Measurements from ENCODE around the gene ZNF586.
"Not testable (repeated sequence)": the region's sequence is repeated elsewhere in the genome, so short reads cannot be mapped to it uniquely, and the experiment has no call there.

Gene ZNF586

DNA sequence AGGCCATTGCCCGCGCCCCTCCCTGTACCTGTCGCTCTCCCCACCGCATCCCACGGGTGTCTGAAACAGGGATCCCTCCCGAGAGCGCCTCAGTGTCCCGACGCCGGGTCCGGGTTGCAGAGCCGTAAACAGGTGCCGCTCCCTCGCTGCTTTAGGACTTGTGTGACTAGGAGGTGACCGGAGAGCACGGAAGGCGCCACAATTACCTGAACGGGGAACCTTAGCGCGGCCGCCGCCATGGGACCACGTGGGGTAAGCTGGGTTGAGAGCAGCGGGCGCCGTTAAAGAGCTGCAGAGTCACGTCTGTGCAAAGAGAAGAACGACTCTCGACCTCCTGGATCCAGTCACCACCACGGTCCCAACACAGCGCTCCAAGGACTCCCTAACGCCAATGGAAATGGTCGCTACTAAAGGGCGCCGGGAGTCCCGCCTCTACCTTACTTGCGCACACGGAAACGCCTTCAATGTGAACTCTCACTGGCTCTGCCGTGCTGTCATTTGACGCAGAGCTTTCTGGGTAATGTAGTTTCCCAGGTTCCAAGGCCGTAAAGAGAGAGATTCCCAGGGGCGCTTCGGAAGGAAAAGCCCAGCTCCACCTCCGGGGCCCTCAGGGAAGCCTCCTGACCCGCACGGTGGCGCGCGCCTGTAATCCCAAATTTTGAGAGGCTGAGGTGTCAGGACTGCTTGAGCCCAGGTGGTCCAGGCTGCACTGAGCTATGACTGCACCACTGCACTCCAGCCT lies 45.2 kb downstream of the ZNF586 start, which contains the start of gene ZNF552:
Gene ZNF552, minus strand, starts transcription at position 409 of the 742 bp plus-strand sequence. Its CDS starts 170 bp downstream, at position 239.
- H3K27me3 ChIP-seq (ENCODE audit: control insufficient read depth, insufficient read depth, low read length) = no peaks in the 10 kb centered on the region
- peak within 1 kb of the TSS; percentile 64; the same call in 1 of the 2 replicates for H3K27ac ChIP-seq (ENCODE audit: low read depth, low read length)
- peak within 1 kb of the TSS; percentile 96 for H3K4me3 ChIP-seq (ENCODE audit: low read depth, low read length)
- H3K9ac ChIP-seq (ENCODE audit: low read length) = peak within 1 kb of the TSS; percentile 98
- H3K36me3 ChIP-seq (ENCODE audit: control insufficient read depth, insufficient read depth, low read length) = peaks cover 25% of the 10 kb centered on the region
- H3K9me3 ChIP-seq (ENCODE audit: control insufficient read depth, insufficient read depth, low read depth, low read length) = no peaks in the 10 kb centered on the region
- peaks cover 20% of the 10 kb centered on the region for H3K4me1 ChIP-seq (ENCODE audit: control insufficient read depth, insufficient read depth, low read length)

- Histone ChIP-seq H3K4me3 (ENCODE audit: low read depth, low read length) (peak overlapping the region; percentile 96; the same call in 1 of the 2 replicates), H3K27me3 (ENCODE audit: control insufficient read depth, insufficient read depth, low read length) (no peaks in the 10 kb centered on the region), H3K9me3 (ENCODE audit: control insufficient read depth, insufficient read depth, low read depth, low read length) (no peaks in the 10 kb centered on the region), H3K4me1 (ENCODE audit: control insufficient read depth, insufficient read depth, low read length) (peaks cover 16% of the 10 kb centered on the region), H3K9ac (ENCODE audit: low read length) (no peak overlapping the region), H3K36me3 (ENCODE audit: control insufficient read depth, insufficient read depth, low read length) (peaks cover 18% of the 10 kb centered on the region), H3K27ac (ENCODE audit: low read depth, low read length) (no peak overlapping the region; the same call in 1 of the 2 replicates)
Measured at GRCh38 chr19:57815247-57816075, 46.0 kb downstream of the ZNF586 start.

DNA sequence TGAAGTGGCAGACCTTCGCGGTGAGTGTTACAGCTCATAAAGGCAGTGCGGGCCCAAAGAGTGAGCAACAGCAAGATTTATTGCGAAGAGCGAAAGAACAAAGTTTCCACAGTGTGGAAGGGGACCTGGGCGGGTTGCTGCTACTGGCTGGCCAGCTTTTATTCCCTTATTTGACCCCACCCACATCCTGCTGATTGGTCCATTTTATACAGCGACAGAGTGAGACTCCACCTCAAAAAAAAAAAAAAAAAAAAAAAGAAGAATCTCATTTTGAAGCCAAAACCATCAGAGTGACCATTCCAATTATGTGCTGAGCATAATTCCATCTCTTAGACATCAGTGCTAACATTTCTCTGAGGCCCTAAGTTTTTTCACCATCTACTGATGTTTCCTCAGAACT lies 47.2 kb downstream of the ZNF586 start:
- Histone ChIP-seq H3K9me3 (ENCODE audit: control insufficient read depth, insufficient read depth, low read depth, low read length) (no peaks in the 10 kb centered on the region), H3K27me3 (ENCODE audit: control insufficient read depth, insufficient read depth, low read length) (no peaks in the 10 kb centered on the region), H3K4me3 (ENCODE audit: low read depth, low read length) (no peak overlapping the region), H3K4me1 (ENCODE audit: control insufficient read depth, insufficient read depth, low read length) (peaks cover 15% of the 10 kb centered on the region), H3K9ac (ENCODE audit: low read length) (no peak overlapping the region), H3K27ac (ENCODE audit: low read depth, low read length) (no peak overlapping the region), H3K36me3 (ENCODE audit: control insufficient read depth, insufficient read depth, low read length) (peaks cover 13% of the 10 kb centered on the region)

- Histone ChIP-seq H3K4me3 (ENCODE audit: low read depth, low read length) (no peak overlapping the region), H3K9me3 (ENCODE audit: control insufficient read depth, insufficient read depth, low read depth, low read length) (no peaks in the 10 kb centered on the region), H3K27me3 (ENCODE audit: control insufficient read depth, insufficient read depth, low read length) (no peaks in the 10 kb centered on the region), H3K36me3 (ENCODE audit: control insufficient read depth, insufficient read depth, low read length) (peaks cover 10% of the 10 kb centered on the region), H3K9ac (ENCODE audit: low read length) (no peak overlapping the region), H3K4me1 (ENCODE audit: control insufficient read depth, insufficient read depth, low read length) (peaks cover 15% of the 10 kb centered on the region), H3K27ac (ENCODE audit: low read depth, low read length) (no peak overlapping the region)
Measured at GRCh38 chr19:57817976-57818375, 48.5 kb downstream of the ZNF586 start.

GRCh38 chr19:57818378-57818777 lies 48.9 kb downstream of the ZNF586 start:
- no peaks in the 10 kb centered on the region for H3K27me3 ChIP-seq (ENCODE audit: control insufficient read depth, insufficient read depth, low read length)
- no peak overlapping the region for H3K27ac ChIP-seq (ENCODE audit: low read depth, low read length)
- peaks cover 17% of the 10 kb centered on the region for H3K4me1 ChIP-seq (ENCODE audit: control insufficient read depth, insufficient read depth, low read length)
- H3K4me3 ChIP-seq (ENCODE audit: low read depth, low read length) = peak overlapping the region; percentile 21; the same call in 1 of the 2 replicates
- no peak overlapping the region for H3K9ac ChIP-seq (ENCODE audit: low read length)
- H3K36me3 ChIP-seq (ENCODE audit: control insufficient read depth, insufficient read depth, low read length) = peaks cover 8% of the 10 kb centered on the region
- no peaks in the 10 kb centered on the region for H3K9me3 ChIP-seq (ENCODE audit: control insufficient read depth, insufficient read depth, low read depth, low read length)

DNA sequence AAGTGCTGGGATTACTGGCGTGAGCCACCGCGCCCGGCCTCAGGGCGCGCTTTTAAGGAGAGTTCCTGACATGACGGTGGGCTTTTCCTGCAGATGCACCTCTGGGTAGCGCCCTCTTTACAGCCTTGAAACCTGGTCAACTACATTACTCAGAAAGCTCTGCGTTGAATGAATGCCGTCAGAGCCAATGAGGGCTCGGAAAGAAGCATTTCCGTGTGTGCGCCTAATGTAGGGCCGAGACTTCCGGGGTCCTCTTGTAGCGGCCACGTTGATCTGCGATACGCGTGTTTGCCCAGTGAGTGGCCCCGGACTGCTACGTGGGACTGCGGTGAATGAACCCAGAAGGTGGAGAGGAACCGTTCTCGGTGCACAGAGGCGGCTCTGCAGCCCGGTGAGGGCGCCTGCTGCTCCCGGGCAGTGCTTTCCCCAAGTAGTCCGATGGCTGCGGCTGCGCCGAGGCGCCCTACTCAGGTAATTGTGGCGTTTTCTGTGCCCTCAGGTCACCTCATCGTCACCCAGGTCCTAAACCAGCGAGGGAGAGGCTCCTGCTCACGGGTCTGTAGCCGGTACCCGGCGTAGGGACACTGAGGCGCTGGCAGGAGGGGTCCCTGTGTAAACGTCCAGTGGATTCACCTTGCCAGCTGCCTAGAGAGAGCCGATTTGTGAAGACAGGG lies 50.1 kb downstream of the ZNF586 start:
- Histone ChIP-seq H3K27me3 (ENCODE audit: control insufficient read depth, insufficient read depth, low read length) (no peaks in the 10 kb centered on the region), H3K27ac (ENCODE audit: low read depth, low read length) (peak overlapping the region; percentile 83), H3K36me3 (ENCODE audit: control insufficient read depth, insufficient read depth, low read length) (peaks cover 8% of the 10 kb centered on the region)

GRCh38 chr19:57820599-57820998 lies 51.1 kb downstream of the ZNF586 start:
- Histone ChIP-seq H3K27ac (ENCODE audit: low read depth, low read length) (no peak overlapping the region; the same call in 1 of the 2 replicates), H3K27me3 (ENCODE audit: control insufficient read depth, insufficient read depth, low read length) (no peaks in the 10 kb centered on the region), H3K4me1 (ENCODE audit: control insufficient read depth, insufficient read depth, low read length) (peaks cover 20% of the 10 kb centered on the region), H3K9ac (ENCODE audit: low read length) (peak overlapping the region; percentile 98), H3K4me3 (ENCODE audit: low read depth, low read length) (peak overlapping the region; percentile 93), H3K36me3 (ENCODE audit: control insufficient read depth, insufficient read depth, low read length) (peaks cover 8% of the 10 kb centered on the region), H3K9me3 (ENCODE audit: control insufficient read depth, insufficient read depth, low read depth, low read length) (no peaks in the 10 kb centered on the region)

More for the DNA sequence above, 50.1 kb downstream of the ZNF586 start:
- peak overlapping the region; percentile 93 for H3K4me3 ChIP-seq (ENCODE audit: low read depth, low read length)
- peaks cover 20% of the 10 kb centered on the region for H3K4me1 ChIP-seq (ENCODE audit: control insufficient read depth, insufficient read depth, low read length)
- no peaks in the 10 kb centered on the region for H3K9me3 ChIP-seq (ENCODE audit: control insufficient read depth, insufficient read depth, low read depth, low read length)
- peak overlapping the region; percentile 98 for H3K9ac ChIP-seq (ENCODE audit: low read length)

DNA sequence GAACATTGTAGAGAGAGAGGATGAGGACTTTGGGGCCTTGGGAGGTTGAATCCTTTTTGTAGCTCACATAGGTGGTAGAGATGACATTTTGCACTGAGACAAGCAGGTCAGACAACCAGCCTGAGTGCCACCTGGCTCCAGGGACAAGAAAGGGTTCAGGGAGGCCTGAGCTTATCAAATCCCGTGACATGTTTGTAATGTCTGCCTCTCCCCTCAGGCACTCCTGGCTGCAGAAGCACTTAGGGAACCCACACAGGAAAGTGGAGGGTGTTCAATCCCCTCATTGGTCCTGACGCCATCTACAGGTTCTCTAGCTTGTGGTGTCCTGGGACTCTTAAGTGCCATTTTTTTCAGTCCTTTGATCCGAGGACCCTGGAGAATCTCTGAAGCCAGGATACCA lies 51.6 kb downstream of the ZNF586 start:
- Histone ChIP-seq H3K4me3 (ENCODE audit: low read depth, low read length) (peak overlapping the region; percentile 93; the same call in 1 of the 2 replicates), H3K4me1 (ENCODE audit: control insufficient read depth, insufficient read depth, low read length) (peaks cover 20% of the 10 kb centered on the region)
- H3K9ac ChIP-seq (ENCODE audit: low read length); H3K27ac ChIP-seq (ENCODE audit: low read depth, low read length); H3K9me3 ChIP-seq (ENCODE audit: control insufficient read depth, insufficient read depth, low read depth, low read length); H3K27me3 ChIP-seq (ENCODE audit: control insufficient read depth, insufficient read depth, low read length); H3K36me3 ChIP-seq (ENCODE audit: control insufficient read depth, insufficient read depth, low read length): not testable (repeated sequence)

DNA sequence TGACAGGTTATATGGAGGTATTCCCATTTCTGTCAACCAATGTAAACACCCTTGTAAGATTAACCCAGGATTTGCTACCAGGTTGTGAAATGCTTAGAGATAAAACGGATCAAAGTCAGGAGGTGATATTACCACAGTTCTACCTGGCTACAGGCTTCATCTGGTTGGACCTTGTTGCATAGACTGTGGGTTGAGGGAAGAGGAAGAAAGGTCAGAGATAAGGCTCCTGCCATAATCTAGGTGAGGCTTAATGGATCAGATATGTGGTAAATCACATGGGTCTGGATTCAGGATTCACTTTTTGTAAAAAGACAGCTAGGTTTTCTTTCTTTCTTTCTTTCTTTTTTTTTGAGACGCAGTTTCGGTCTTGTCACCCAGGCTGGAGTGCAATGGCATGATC lies 52.0 kb downstream of the ZNF586 start:
- Histone ChIP-seq H3K36me3 (ENCODE audit: control insufficient read depth, insufficient read depth, low read length) (peaks cover 13% of the 10 kb centered on the region), H3K4me1 (ENCODE audit: control insufficient read depth, insufficient read depth, low read length) (peaks cover 20% of the 10 kb centered on the region)
- H3K4me3 ChIP-seq (ENCODE audit: low read depth, low read length); H3K9me3 ChIP-seq (ENCODE audit: control insufficient read depth, insufficient read depth, low read depth, low read length); H3K27me3 ChIP-seq (ENCODE audit: control insufficient read depth, insufficient read depth, low read length); H3K9ac ChIP-seq (ENCODE audit: low read length); H3K27ac ChIP-seq (ENCODE audit: low read depth, low read length): not testable (repeated sequence)

- H3K27me3 ChIP-seq (ENCODE audit: control insufficient read depth, insufficient read depth, low read length); H3K4me3 ChIP-seq (ENCODE audit: low read depth, low read length); H3K9me3 ChIP-seq (ENCODE audit: control insufficient read depth, insufficient read depth, low read depth, low read length); H3K9ac ChIP-seq (ENCODE audit: low read length); H3K27ac ChIP-seq (ENCODE audit: low read depth, low read length): not testable (repeated sequence)
- Histone ChIP-seq H3K4me1 (ENCODE audit: control insufficient read depth, insufficient read depth, low read length) (peaks cover 17% of the 10 kb centered on the region), H3K36me3 (ENCODE audit: control insufficient read depth, insufficient read depth, low read length) (peaks cover 13% of the 10 kb centered on the region)
Measured at GRCh38 chr19:57823155-57823554, 53.7 kb downstream of the ZNF586 start.

Measured in HUES6 (cell line).